Cardiac fibroblast (primary cell): ENCODE results near the gene IMMP2L.
A peak's percentile ranks its signal among the peaks of the same experiment; 100 is the strongest.

ENCODE experiments used
- DNase-seq, 2 donors: peaks; one replicate each; pipeline versions ENCODE4 v3.0.0 to v3.0.0-alpha.2; 2010; ENCODE audit warnings: low read depth in 2 of 2
- H3K4me3 ChIP-seq, 2 donors: replicated peaks in 1 of 2; 1 replicate in 1 of 2; 2 replicates in 1 of 2; pipeline ENCODE4 v1.5.1; 2011; ENCODE audit warnings: low read depth in 2 of 2, low read length in 2 of 2, mild to moderate bottlenecking in 2 of 2, moderate library complexity in 1 of 2
- TF ChIP-seq, protein P1 (sequence below): IDR thresholded peaks from one replicate; pipeline ENCODE4 v1.5.1; 2011; ENCODE audit warnings: low read depth, mild to moderate bottlenecking, low read length, inconsistent platforms

Gene IMMP2L

DNA sequence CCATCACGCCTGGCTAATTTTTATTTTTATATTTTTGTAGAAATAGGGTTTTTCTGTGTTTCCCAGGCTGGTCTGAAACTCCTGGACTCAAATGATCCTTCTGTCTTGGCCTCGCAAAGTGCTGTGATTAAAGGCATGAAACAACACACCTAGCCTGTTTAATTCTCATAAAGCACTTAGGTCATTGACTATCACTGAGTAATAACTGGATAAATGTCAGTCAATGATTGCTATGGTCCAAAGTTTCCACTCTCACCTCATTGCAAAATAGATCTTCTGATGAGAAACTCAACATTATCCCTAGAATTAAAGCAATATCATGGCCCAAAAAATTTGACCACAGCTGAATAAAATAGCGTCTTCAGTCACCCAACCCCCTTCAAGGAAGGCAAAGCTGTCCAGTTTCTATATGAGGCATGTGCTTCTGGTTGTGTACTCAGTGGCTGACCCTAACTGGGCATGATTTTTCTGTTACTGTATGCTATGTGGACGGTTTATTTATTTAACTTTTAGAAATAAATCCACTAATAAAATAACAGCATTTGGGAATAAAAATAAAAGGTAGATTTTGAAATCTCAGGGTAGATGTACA is 557.9 kb downstream of the IMMP2L start:
- DNase-seq = no peak
- no peak overlapping the region for H3K4me3 ChIP-seq
- TF ChIP-seq, protein P1, sequence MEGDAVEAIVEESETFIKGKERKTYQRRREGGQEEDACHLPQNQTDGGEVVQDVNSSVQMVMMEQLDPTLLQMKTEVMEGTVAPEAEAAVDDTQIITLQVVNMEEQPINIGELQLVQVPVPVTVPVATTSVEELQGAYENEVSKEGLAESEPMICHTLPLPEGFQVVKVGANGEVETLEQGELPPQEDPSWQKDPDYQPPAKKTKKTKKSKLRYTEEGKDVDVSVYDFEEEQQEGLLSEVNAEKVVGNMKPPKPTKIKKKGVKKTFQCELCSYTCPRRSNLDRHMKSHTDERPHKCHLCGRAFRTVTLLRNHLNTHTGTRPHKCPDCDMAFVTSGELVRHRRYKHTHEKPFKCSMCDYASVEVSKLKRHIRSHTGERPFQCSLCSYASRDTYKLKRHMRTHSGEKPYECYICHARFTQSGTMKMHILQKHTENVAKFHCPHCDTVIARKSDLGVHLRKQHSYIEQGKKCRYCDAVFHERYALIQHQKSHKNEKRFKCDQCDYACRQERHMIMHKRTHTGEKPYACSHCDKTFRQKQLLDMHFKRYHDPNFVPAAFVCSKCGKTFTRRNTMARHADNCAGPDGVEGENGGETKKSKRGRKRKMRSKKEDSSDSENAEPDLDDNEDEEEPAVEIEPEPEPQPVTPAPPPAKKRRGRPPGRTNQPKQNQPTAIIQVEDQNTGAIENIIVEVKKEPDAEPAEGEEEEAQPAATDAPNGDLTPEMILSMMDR = no peak

DNA sequence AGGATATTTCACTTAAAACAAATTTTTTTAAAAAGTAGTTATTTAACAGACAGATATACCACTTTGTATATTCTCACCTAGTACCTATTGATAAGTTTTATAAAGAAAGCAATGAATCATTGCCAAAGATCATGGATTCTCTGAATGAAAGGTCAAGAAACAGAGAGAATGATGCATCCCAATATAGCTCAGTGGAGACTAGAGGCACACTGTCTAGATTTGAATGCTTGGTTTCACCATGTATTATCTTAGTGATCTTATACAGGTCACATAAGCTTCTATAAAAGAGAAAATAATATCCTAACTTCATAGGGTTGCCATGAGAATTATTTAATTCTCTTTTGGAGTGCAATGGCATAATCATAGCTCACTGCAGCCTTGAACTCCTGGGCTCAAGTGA is 558.4 kb downstream of the IMMP2L start:
- TF ChIP-seq, protein P1 = no peak
- H3K4me3 ChIP-seq = no peak overlapping the region
- no peak for DNase-seq

DNA sequence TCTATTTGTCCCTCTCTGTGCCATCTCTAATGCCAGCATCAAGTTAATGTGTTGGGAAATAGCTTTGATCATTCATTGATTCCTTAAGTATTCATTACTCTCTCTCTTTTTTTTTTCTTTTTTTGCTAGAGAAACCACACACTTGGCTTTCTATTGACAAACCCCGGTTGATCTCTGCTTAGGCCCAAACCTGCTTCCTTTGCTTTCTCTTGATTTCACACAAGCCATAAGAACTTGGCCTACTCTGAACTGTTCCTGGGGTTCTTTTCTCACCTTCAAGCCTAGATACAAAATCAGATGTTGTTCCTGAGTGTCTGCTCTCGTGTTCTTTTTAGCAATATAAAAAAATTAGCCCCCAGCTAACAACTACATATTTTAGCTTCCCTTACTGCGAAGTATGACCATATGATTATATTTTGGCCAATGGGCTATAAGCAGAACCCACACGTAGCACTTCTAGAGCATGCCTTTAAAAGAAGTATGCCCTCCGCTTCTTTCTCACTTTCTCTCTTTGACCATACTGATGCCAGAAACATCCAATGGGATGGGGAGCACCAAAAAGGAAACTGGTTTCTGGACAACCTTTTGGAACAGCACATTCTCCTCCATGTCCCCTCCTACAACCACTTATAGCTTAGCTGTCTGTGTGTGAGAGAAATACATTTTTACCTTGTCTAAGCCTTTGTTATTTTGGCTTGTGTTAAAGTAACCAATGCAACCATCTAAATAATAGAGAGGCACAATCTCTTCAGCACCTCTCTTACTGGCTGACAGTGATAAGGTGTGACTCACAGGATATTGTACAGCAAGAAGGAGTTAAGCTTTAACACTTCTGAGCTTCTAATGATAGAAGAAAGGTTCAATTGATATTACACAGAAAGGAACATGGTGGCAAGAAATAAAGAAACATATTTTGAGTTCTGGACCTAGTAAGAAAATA is 568.0 kb downstream of the IMMP2L start:
- peak in 1 of 2 donors; percentile 20 for DNase-seq
- TF ChIP-seq, protein P1 = no peak

DNA sequence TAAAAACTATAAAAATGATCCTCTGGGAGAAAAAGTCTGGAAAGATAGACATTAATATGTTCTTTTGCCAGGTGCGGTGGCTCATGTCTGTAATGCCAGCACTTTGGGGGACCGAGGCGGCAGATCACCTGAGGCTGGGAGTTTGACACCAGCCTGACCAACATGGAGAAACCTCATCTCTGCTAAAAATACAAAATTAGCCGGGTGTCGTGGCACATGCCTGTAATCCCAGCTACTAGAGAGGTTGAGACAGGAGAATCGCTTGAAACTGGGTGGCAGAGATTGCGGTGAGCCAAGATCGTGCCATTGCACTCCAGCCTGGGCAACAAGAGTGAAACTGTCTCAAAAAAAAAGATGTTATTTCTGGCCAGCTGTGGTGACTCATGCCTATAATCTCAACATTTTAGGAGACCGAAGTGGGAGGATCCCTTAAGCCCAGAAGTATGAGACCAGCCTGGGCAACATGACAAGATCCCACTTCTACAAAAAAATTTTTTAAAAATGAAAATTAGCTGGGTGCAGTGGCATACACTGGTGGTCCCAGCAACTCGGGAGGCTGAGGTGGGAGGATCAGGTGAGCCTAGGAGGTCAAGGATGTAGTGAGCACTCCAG is 573.3 kb downstream of the IMMP2L start:
- TF ChIP-seq, protein P1 = no peak
- DNase-seq = peak; percentile 6 to 38

More for the DNA sequence above, 568.0 kb downstream of the IMMP2L start:
- H3K4me3 ChIP-seq = no peak overlapping the region

DNA sequence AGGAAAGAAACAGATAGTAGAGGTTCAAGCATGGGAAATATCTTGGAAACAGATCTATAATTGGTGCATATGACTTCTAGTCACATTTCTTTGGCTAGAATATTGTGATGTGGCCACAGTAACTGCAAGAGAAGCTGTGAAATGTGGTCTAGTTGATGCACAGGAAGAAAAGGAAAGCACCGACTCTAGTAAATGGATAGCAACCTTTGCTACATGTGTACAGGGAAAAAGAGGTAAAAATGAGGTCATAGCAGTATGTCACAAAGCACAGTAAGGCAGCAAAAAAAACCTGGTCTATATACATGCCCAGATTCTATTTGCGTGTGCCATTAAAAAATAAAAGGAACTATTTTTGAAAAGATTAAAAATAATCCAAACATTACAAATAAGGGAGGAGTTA is 573.9 kb downstream of the IMMP2L start:
- TF ChIP-seq, protein P1 = no peak
- DNase-seq = no peak
- no peak overlapping the region for H3K4me3 ChIP-seq

More for the DNA sequence above, 573.3 kb downstream of the IMMP2L start:
- H3K4me3 ChIP-seq = no peak overlapping the region

DNA sequence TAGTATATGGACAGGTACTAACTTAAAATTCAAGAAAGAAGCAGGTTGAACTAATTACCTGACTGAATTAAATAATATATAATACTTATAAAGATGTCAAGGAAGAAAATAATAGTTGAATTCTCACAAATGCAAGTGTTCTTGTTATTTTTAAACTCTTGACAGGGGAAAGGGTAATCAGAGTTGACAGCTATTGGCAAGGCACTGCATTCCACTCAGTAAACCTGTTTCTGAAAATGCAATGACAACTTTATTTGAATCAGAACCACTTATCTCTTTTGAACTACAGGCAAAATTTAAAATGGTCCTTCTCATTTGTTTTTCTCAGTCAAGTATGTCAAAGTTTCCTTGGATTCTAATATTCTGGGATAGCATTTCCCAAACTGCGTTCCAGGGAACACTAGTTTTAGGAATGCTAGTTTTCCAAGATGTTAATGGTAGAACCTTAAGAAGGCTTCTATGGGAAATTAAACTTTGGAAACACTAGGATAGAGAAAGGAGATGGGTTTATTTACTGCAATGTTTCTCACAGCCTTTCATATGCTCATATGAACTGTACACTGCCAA is 575.1 kb downstream of the IMMP2L start:
- H3K4me3 ChIP-seq = no peak overlapping the region
- TF ChIP-seq, protein P1 = no peak
- DNase-seq = no peak
